GM12878 (cell line): Measurements from ENCODE around the gene BAX. TPM values are rescaled to one million over a fixed set of nuclear protein-coding genes. Genes with fewer than 3 reads are reported as not detected.

Source experiments
- ATAC-seq: fragments of 200-7000 bp; cut with Tn5 transposase; 3 replicates; pipeline ENCODE4 v1.9.1; 2020; ENCODE audit warnings: mild to moderate bottlenecking, moderate library complexity
- BruUV-seq: library from RNA; stranded (reverse); fragments of 400-500 nt; replicated peaks from 2 replicates; lab custom pipeline; 2021; lab: Mats Ljungman, UMichigan
- CTCF ChIA-PET: fragments of 300-600 bp; sonication (Branson Sonifier 250); formaldehyde crosslinking; extraction: SDS; loops from one replicate; lab custom pipeline; 2021; ENCODE audit warnings: inconsistent platforms; lab: Yijun Ruan, JAX
- POLR2A ChIA-PET: fragments of 350-600 bp; formaldehyde crosslinking; extraction: SDS; loops from one replicate; lab custom pipeline; 2021; ENCODE audit warnings: inconsistent platforms; lab: Charles Lee
- RAD21 ChIA-PET: fragments of 300-600 bp; sonication (Branson Sonifier 250); formaldehyde crosslinking; loops from one replicate; lab custom pipeline; 2023; ENCODE audit warnings: antibody characterized with exemption; ENCODE audit not compliant: unreplicated experiment; lab: Charles Lee
- SMC1A ChIA-PET: fragments of 300-600 bp; sonication (Branson Sonifier 250); formaldehyde crosslinking; loops from one replicate; lab custom pipeline; 2023; ENCODE audit not compliant: unreplicated experiment, uncharacterized antibody; lab: Charles Lee
- DNase-seq: peaks from one replicate; pipeline ENCODE4 v3.0.0-alpha.2; 2011; ENCODE audit warnings: low read depth, low spot score
- FAIRE-seq: peaks from 3 replicates; lab custom pipeline; 2011; peaks lifted over from hg19 to GRCh38; lab: Jason Lieb, UNC
- H2AFZ ChIP-seq: 2 replicates; pipeline ENCODE4 v1.6.0; 2011; ENCODE audit warnings: low read depth, low read length, control low read depth; ENCODE audit not compliant: control insufficient read depth
- H3K27ac ChIP-seq: 2 replicates; pipeline ENCODE4 v1.5.1; 2011; ENCODE audit warnings: control low read depth; ENCODE audit not compliant: control insufficient read depth, insufficient read depth
- H3K27me3 ChIP-seq, 2 experiments: replicated peaks in 1 of 2; 2 replicates each; pipeline versions ENCODE4 v1.6.0 to v1.6.1; 2011; ENCODE audit warnings: low read length in 1 of 2; ENCODE audit not compliant: control insufficient read depth in 2 of 2, insufficient read depth in 2 of 2
- H3K36me3 ChIP-seq, 2 experiments: 2 replicates each; pipeline ENCODE4 v1.5.1; 2011; ENCODE audit warnings: low read length in 1 of 2; ENCODE audit not compliant: control insufficient read depth in 2 of 2, insufficient read depth in 2 of 2
- H3K4me1 ChIP-seq: 2 replicates; pipeline ENCODE4 v1.6.1; 2011; ENCODE audit warnings: mild to moderate bottlenecking, low read length, moderate library complexity, mixed read lengths; ENCODE audit not compliant: control insufficient read depth, insufficient read depth
- H3K4me2 ChIP-seq: 2 replicates; pipeline ENCODE4 v1.6.0; 2011; ENCODE audit warnings: control low read depth; ENCODE audit not compliant: control insufficient read depth, insufficient read depth
- H3K4me3 ChIP-seq: fragments of 200-600 bp; sonication (generic); 2 replicates; pipeline ENCODE4 v1.5.1; 2016
- H3K79me2 ChIP-seq: 2 replicates; pipeline ENCODE4 v1.6.0; 2011; ENCODE audit warnings: low read length; ENCODE audit not compliant: control insufficient read depth, insufficient read depth
- H3K9ac ChIP-seq: 2 replicates; pipeline ENCODE4 v1.8.0; 2011; ENCODE audit warnings: low read length, control low read depth, mixed read lengths; ENCODE audit not compliant: control insufficient read depth, insufficient read depth
- H3K9me3 ChIP-seq: replicated peaks from 3 replicates; pipeline ENCODE4 v1.5.1; 2011; ENCODE audit warnings: mild to moderate bottlenecking, low read length; ENCODE audit not compliant: control insufficient read depth, insufficient read depth
- H4K20me1 ChIP-seq: 2 replicates; pipeline ENCODE4 v1.6.0; 2011; ENCODE audit not compliant: control insufficient read depth, insufficient read depth
- HSF1 ChIP-seq: fragments of 150-350 bp; IDR thresholded peaks from 2 replicates; pipeline ENCODE4 v1.6.1; 2014; ENCODE audit warnings: mild to moderate bottlenecking, low read depth, low read length
- IKZF2 ChIP-seq, 2 experiments: fragments of 450-650 bp; IDR thresholded peaks; 2 replicates each; pipeline ENCODE4 v1.6.1; 2017; ENCODE audit warnings: mild to moderate bottlenecking in 2 of 2, moderate library complexity in 2 of 2
- IRF4 ChIP-seq: IDR thresholded peaks from 2 replicates; pipeline ENCODE4 v1.6.1; 2011; ENCODE audit warnings: low read depth, low read length
- IRF5 ChIP-seq: fragments of 450-650 bp; IDR thresholded peaks from 2 replicates; pipeline ENCODE4 v1.6.1; 2017; ENCODE audit warnings: borderline replicate concordance
- MEF2A ChIP-seq: IDR thresholded peaks from 2 replicates; pipeline ENCODE4 v1.6.1; 2011; ENCODE audit warnings: low read depth, mild to moderate bottlenecking, low read length, moderate library complexity; ENCODE audit not compliant: insufficient read depth
- POLR2AphosphoS2 ChIP-seq: IDR thresholded peaks from 2 replicates; pipeline ENCODE4 v1.6.1; 2011; ENCODE audit warnings: low read depth, mild to moderate bottlenecking, low read length, improper control_type of control experiment, moderate library complexity
- RUNX3 ChIP-seq: IDR thresholded peaks from 2 replicates; pipeline ENCODE4 v1.6.1; 2012; ENCODE audit warnings: low read length, inconsistent platforms
- SP1 ChIP-seq: IDR thresholded peaks from one replicate; pipeline ENCODE4 v1.6.1; 2011; ENCODE audit warnings: low read depth, low read length
- WRNIP1 ChIP-seq: IDR thresholded peaks from 2 replicates; pipeline ENCODE4 v1.6.1; 2011; ENCODE audit warnings: low read depth, low read length, improper control_type of control experiment, borderline replicate concordance
- YBX1 ChIP-seq: fragments of 450-650 bp; IDR thresholded peaks from 2 replicates; pipeline ENCODE4 v1.6.1; 2016; ENCODE audit warnings: antibody characterized with exemption
- ZBTB11 ChIP-seq: fragments of 450-650 bp; formaldehyde crosslinking; IDR thresholded peaks from 2 replicates; pipeline ENCODE4 v1.5.0; 2022; ENCODE audit warnings: mild to moderate bottlenecking, missing genetic modification characterization
- WGBS: methylation state at CpG from one replicate; pipeline ENCODE4 v1.1.6; 2016; ENCODE audit warnings: low lambda C conversion rate; ENCODE audit not compliant: insufficient replicate concordance, insufficient coverage; ENCODE audit errors: missing lambda C conversion rate; 5-methylcytosine and 5-hydroxymethylcytosine counted together
- in situ Hi-C: fragments of 300-500 bp; cut with MboI; formaldehyde crosslinking; loops from 9 replicates; pipeline ENCODE4 v1.14.3; 2018; ENCODE audit warnings: mixed read lengths
- intact Hi-C: fragments of 100-400 bp; cut with micrococcal nuclease; formaldehyde crosslinking; loops from one replicate; pipeline ENCODE4 v1.14.2; 2022; ENCODE audit not compliant: unreplicated experiment
- polyA plus RNA-seq, 11 experiments: library from polyadenylated mRNA; depleted of rRNA in 4 of 11; unstranded in 6 of 11; stranded (reverse) in 5 of 11; fragments of >200 nt; fragmentation: Nextera tagmentation in 4 of 11; fragmentation: Illumina TruSeq in 1 of 11; extraction: Ambion mirVana in 4 of 11; extraction: Trizol in 1 of 11; gene quantifications; 1 replicate in 1 of 11; 2 replicates in 10 of 11; pipeline versions ENCODE4 v1.2.1 to v1.2.3, GENCODE V29; 2011 to 2016; ENCODE audit warnings: inconsistent platforms in 2 of 11, missing spikeins in 2 of 11, low read depth in 1 of 11
- total RNA-seq, 4 experiments: library from RNA; depleted of rRNA in 3 of 4; stranded (reverse); fragments of >200 nt in 3 of 4; fragmentation: Illumina TruSeq in 1 of 4; extraction: Trizol in 1 of 4; gene quantifications; 2 replicates each; pipeline versions ENCODE4 v1.2.1 to v1.2.3, GENCODE V29; 2013 to 2021
- TF ChIP-seq, protein P1 (sequence below): IDR thresholded peaks from 2 replicates; pipeline ENCODE4 v1.6.1; 2011; ENCODE audit warnings: mild to moderate bottlenecking, low read depth, low read length, moderate library complexity; ENCODE audit not compliant: insufficient replicate concordance
- TF ChIP-seq, protein P2 (sequence below): fragments of 450-650 bp; IDR thresholded peaks from 2 replicates; pipeline ENCODE4 v1.6.1; 2018; ENCODE audit warnings: mild to moderate bottlenecking, low read depth, moderate library complexity; ENCODE audit not compliant: partially characterized antibody

The BAX gene
- total and polyA plus RNA-seq, 10 of the 15 experiments (the other 5 are each of a cell fraction or from before 2014, with no cell fraction given): 7.2 to 221 (median 137) TPM

- no peak for TF ChIP-seq IKZF2 (IDR thresholded peaks at IDR 0.05)
- no peak for TF ChIP-seq YBX1
- TF ChIP-seq IRF4: no peak
- TF ChIP-seq, all 136 proteins: peak for 0
Observed at GRCh38 chr19:48945415-48945814, 9.3 kb upstream of the BAX start (continued).

- Histone ChIP-seq H3K4me2 (no peak overlapping the region), H2AFZ (no peak overlapping the region), H3K79me2 (no peaks in the 10 kb centered on the region), H3K36me3 (no peaks in the 10 kb centered on the region), H3K27ac (no peak overlapping the region), H3K4me3 (no peak overlapping the region), H3K4me1 (no peaks in the 10 kb centered on the region), H3K9ac (no peak overlapping the region), H4K20me1 (no peaks in the 10 kb centered on the region), H3K27me3 (no peaks in the 10 kb centered on the region), H3K9me3 (peaks cover 10% of the 10 kb centered on the region; the same call in 1 of the 3 replicates)
- 63% methylated on average over 2 of the region's 2 CpGs for WGBS
- ATAC-seq (no peak), DNase-seq (no peak), FAIRE-seq (no peak)
- ChIA-PET SMC1A (no interaction called here), POLR2A (no interaction called here), CTCF (no interaction called here), RAD21 (no interaction called here)
- intact Hi-C loops (no loop called here), in situ Hi-C loops (no loop called here)
- BruUV-seq: no TSS peak
- no peak for TF ChIP-seq SP1
- no peak for TF ChIP-seq IRF5
- no peak for TF ChIP-seq WRNIP1
- TF ChIP-seq, protein P1, sequence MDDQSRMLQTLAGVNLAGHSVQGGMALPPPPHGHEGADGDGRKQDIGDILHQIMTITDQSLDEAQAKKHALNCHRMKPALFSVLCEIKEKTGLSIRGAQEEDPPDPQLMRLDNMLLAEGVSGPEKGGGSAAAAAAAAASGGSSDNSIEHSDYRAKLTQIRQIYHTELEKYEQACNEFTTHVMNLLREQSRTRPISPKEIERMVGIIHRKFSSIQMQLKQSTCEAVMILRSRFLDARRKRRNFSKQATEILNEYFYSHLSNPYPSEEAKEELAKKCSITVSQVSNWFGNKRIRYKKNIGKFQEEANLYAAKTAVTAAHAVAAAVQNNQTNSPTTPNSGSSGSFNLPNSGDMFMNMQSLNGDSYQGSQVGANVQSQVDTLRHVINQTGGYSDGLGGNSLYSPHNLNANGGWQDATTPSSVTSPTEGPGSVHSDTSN: no peak
- TF ChIP-seq ZBTB11 (CRISPR knock-in tag): no peak
- TF ChIP-seq, protein P2, sequence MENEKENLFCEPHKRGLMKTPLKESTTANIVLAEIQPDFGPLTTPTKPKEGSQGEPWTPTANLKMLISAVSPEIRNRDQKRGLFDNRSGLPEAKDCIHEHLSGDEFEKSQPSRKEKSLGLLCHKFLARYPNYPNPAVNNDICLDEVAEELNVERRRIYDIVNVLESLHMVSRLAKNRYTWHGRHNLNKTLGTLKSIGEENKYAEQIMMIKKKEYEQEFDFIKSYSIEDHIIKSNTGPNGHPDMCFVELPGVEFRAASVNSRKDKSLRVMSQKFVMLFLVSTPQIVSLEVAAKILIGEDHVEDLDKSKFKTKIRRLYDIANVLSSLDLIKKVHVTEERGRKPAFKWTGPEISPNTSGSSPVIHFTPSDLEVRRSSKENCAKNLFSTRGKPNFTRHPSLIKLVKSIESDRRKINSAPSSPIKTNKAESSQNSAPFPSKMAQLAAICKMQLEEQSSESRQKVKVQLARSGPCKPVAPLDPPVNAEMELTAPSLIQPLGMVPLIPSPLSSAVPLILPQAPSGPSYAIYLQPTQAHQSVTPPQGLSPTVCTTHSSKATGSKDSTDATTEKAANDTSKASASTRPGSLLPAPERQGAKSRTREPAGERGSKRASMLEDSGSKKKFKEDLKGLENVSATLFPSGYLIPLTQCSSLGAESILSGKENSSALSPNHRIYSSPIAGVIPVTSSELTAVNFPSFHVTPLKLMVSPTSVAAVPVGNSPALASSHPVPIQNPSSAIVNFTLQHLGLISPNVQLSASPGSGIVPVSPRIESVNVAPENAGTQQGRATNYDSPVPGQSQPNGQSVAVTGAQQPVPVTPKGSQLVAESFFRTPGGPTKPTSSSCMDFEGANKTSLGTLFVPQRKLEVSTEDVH: no peak
- TF ChIP-seq POLR2AphosphoS2: no peak
- TF ChIP-seq RUNX3: no peak
- TF ChIP-seq MEF2A: no peak
- TF ChIP-seq HSF1: no peak
Observed at GRCh38 chr19:48945817-48946216, 8.9 kb upstream of the BAX start.
